Stimulated activated naive CD4-positive, alpha-beta T cell (primary cell): ENCODE data around the gene CYP4F22.
"Not testable (repeated sequence)": the region's sequence is repeated elsewhere in the genome, so short reads cannot be mapped to it uniquely, and the experiment has no call there.

Experiments used
- DNase-seq, 6 experiments: peaks; one replicate each; lab custom pipeline; 2025; lab: John Stamatoyannopoulos, UW

CYP4F22 gene

GRCh38 chr19:15488489-15489226 lies 19.7 kb upstream of the CYP4F22 start:
- DNase-seq: no peak

GRCh38 chr19:15495151-15495550 lies 13.2 kb upstream of the CYP4F22 start:
- DNase-seq: no peak

GRCh38 chr19:15498156-15498858 lies 10.0 kb upstream of the CYP4F22 start:
- no peak for DNase-seq

GRCh38 chr19:15498910-15499309 lies 9.4 kb upstream of the CYP4F22 start:
- DNase-seq: peak in 2 of 6 experiments; percentile 5 to 22

GRCh38 chr19:15501596-15501995 lies 6.7 kb upstream of the CYP4F22 start:
- no peak for DNase-seq

- no peak for DNase-seq
Measured at GRCh38 chr19:15502264-15502663, 6.1 kb upstream of the CYP4F22 start.

- DNase-seq: no peak
Measured at GRCh38 chr19:15506074-15506571, 2.2 kb upstream of the CYP4F22 start.

- DNase-seq: peak in 1 of 6 experiments; percentile 5
Measured at GRCh38 chr19:15507068-15508034, 974 bp upstream of the CYP4F22 start.

- no peak for DNase-seq
Measured at GRCh38 chr19:15511671-15512424, 3.5 kb downstream of the CYP4F22 start.

- not testable (repeated sequence) for DNase-seq
Measured at GRCh38 chr19:15515227-15515625, 6.9 kb downstream of the CYP4F22 start.

GRCh38 chr19:15516363-15516762 lies 8.0 kb downstream of the CYP4F22 start:
- DNase-seq: no peak

GRCh38 chr19:15517778-15518177 lies 9.5 kb downstream of the CYP4F22 start:
- DNase-seq: no peak

GRCh38 chr19:15519433-15519976 lies 11.2 kb downstream of the CYP4F22 start:
- DNase-seq: no peak

GRCh38 chr19:15524781-15525180 lies 16.5 kb downstream of the CYP4F22 start:
- no peak for DNase-seq

- no peak for DNase-seq
Measured at GRCh38 chr19:15525291-15525690, 17.0 kb downstream of the CYP4F22 start.

GRCh38 chr19:15526408-15526807 lies 18.1 kb downstream of the CYP4F22 start:
- no peak for DNase-seq

- DNase-seq: no peak
Measured at GRCh38 chr19:15527705-15528104, 19.4 kb downstream of the CYP4F22 start.

- no peak for DNase-seq
Measured at GRCh38 chr19:15529774-15530372, 21.5 kb downstream of the CYP4F22 start.

GRCh38 chr19:15532779-15533521 lies 24.6 kb downstream of the CYP4F22 start:
- DNase-seq: peak in 2 of 6 experiments; percentile 8 to 11

- not testable (repeated sequence) for DNase-seq
Measured at GRCh38 chr19:15533522-15533830, 25.2 kb downstream of the CYP4F22 start.
